NCI-H1930 (cell line): ENCODE results near the gene DNAJC17.

Experiments
- DNase-seq, 2 experiments: peaks; one replicate each; lab custom pipeline; 2025; lab: John Stamatoyannopoulos, UW

DNAJC17 gene

GRCh38 chr15:40807028-40807887, at the start of gene DNAJC17, which contains the start of gene ZFYVE19:
DNAJC17 (minus strand) TSS chr15:40807473; CDS start chr15:40807446, 27 bp downstream.
ZFYVE19 (plus strand) TSS chr15:40807089; CDS start chr15:40807590, 501 bp downstream.
- peak; percentile 93 to 95 for DNase-seq

- no peak for DNase-seq
Observed at GRCh38 chr15:40856746-40857145, 49.5 kb upstream of the DNAJC17 start.

- DNase-seq, result no peak
Observed at GRCh38 chr15:40855706-40856234, 48.5 kb upstream of the DNAJC17 start.

- DNase-seq, result no peak
Observed at GRCh38 chr15:40854161-40854560, 46.9 kb upstream of the DNAJC17 start.

- DNase-seq, result no peak
Observed at GRCh38 chr15:40853241-40853890, 46.1 kb upstream of the DNAJC17 start.

GRCh38 chr15:40852529-40852928, 45.3 kb upstream of the DNAJC17 start:
- DNase-seq, result no peak

GRCh38 chr15:40850576-40851112, 43.4 kb upstream of the DNAJC17 start:
- no peak for DNase-seq

GRCh38 chr15:40847223-40847961, 40.1 kb upstream of the DNAJC17 start:
- DNase-seq, result no peak

GRCh38 chr15:40846841-40847222, 39.6 kb upstream of the DNAJC17 start:
- DNase-seq, result no peak

GRCh38 chr15:40845511-40846284, 38.4 kb upstream of the DNAJC17 start:
- DNase-seq, result no peak

GRCh38 chr15:40845036-40845435, 37.8 kb upstream of the DNAJC17 start:
- no peak for DNase-seq

- no peak for DNase-seq
Observed at GRCh38 chr15:40844696-40845030, 37.4 kb upstream of the DNAJC17 start.

GRCh38 chr15:40843885-40844695, 36.8 kb upstream of the DNAJC17 start, which contains the start of gene SPINT1:
SPINT1 (plus strand) TSS chr15:40844048; CDS start chr15:40844555, 507 bp downstream.
- DNase-seq, result no peak

GRCh38 chr15:40843261-40843884, 36.1 kb upstream of the DNAJC17 start:
- no peak for DNase-seq

GRCh38 chr15:40841741-40842140, 34.5 kb upstream of the DNAJC17 start:
- DNase-seq, result no peak

- no peak for DNase-seq
Observed at GRCh38 chr15:40838756-40839155, 31.5 kb upstream of the DNAJC17 start.

GRCh38 chr15:40836020-40836419, 28.7 kb upstream of the DNAJC17 start:
- DNase-seq, result no peak

- no peak for DNase-seq
Observed at GRCh38 chr15:40832903-40833302, 25.6 kb upstream of the DNAJC17 start.

GRCh38 chr15:40831861-40832260, 24.6 kb upstream of the DNAJC17 start:
- no peak for DNase-seq

GRCh38 chr15:40830884-40831283, 23.6 kb upstream of the DNAJC17 start:
- peak; percentile 68 to 82 for DNase-seq
